GM19438 (cell line): ENCODE measurements around the gene PDE1A.
"Not testable (repeated sequence)": the region's sequence is repeated elsewhere in the genome, so short reads cannot be mapped to it uniquely, and the experiment has no call there.

Experiments used
- ATAC-seq: cut with Tn5 transposase; IDR thresholded peaks from one replicate; pipeline ENCODE4 v1.9.1; 2021; ENCODE audit warnings: low read depth; ENCODE audit not compliant: unreplicated experiment

PDE1A gene

GRCh38 chr2:182412858-182413257, 14.0 kb downstream of the PDE1A start:
- ATAC-seq, result no peak

- no peak for ATAC-seq
These were observed 16.7 kb downstream of the PDE1A start for GRCh38 chr2:182410120-182410519.

DNA sequence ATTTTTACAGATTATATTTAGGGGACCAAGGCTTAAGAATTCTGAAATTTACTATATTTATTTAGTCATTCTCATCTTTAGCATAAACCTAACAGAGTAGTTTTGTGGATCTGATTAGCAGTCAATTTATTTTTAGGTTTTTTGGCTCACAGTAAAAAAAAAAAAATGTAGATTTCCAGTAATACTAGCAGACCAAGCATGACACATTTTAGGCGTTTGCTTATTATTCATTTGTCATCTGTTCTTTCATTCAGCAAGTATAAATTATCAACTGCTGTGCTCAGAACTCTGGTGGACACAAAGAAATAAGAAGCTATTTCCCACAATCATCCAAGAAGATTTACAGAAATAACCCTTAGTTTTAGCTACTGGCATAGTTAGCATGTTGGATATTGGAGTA, 20.6 kb downstream of the PDE1A start:
- no peak for ATAC-seq

GRCh38 chr2:182404975-182405561, 21.8 kb downstream of the PDE1A start:
- no peak for ATAC-seq

DNA sequence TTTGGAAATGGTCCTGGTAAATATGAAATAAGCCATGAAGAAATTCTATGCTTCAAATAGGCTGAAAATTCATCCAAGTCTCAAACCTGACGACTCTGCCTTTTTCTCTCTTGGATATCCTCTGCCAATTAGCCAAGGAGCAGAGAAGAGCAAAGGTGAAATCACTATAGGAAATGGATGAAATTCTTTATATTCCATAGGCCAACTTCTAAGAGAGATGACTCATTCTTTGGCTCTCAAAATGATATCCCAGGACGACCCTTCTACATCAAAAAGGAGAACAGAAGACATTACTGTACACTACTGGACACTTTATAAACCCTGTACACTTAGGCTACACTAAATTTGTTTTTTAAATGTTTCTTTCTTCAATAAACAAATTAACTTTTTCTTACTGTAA, 22.7 kb downstream of the PDE1A start:
- no peak for ATAC-seq

DNA sequence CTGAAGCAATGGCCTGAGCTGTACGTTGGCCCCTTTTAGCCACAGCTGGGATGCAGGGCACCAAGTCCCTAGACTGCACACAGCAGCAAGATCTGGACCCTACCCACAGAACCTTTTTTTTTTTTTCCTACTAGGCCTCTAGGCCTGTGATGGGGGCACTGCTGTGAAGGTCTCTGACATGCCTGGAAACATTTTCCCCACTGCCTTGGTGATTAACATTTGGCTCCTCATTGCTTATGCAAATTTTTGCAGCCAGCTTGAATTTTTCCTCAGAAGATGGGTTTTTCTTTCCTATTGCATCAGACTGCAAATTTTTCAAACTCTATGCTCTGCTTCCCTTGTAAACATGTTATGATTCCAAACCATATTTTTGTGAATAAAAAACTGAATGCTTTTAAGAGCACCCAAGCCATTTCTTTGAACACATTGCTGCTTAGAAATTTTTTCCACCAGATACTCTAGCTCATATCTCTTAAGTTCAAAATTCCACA, 33.5 kb downstream of the PDE1A start:
- ATAC-seq, result no peak

GRCh38 chr2:182391443-182391842, 35.4 kb downstream of the PDE1A start:
- ATAC-seq, result no peak

DNA sequence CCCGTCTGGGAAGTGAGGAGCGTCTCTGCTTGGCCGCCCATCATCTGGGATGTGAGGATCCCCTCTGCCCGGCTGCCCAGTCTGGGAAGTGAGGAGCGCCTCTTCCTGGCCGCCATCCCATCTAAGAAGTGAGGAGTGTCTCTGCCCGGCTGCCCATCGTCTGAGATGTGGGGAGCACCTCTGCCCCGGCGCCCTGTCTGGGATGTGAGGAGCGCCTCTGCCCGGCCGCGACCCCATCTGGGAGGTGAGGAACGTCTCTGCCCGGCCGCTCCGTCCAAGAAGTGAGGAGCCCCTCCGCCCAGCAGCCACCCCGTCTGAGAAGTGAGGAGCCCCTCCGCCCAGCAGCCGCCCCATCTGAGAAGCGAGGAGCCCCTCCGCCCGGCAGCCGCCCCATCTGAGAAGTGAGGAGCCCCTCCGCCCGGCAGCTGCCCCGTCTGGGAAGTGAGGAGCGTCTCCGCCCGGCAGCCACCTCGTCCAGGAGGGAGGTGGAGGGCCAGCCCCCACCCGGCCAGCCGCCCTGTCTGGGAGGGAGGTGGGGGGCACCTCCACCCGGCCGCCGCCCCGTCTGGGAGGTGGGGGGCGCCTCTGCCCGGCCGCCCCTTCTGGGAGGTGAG, 40.5 kb downstream of the PDE1A start:
- not testable (repeated sequence) for ATAC-seq

DNA sequence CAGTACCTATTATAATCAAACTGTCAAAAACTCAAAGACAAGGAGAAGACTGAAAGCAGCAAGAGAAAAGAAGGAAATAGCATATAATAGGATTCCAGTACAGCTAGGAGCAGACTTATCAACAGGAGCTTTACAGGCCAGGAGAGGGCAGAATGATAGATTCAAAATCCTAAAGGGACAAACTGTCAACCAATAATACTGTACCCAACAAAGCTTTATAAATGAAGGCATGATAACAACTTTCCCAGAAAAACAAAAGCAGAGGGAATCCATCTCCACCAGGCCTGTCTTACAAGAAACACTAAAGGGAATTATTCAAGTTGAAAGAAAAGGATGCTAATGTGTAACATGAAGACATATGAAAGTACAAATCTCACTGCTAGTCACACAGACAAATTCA, 42.0 kb downstream of the PDE1A start:
- no peak for ATAC-seq

DNA sequence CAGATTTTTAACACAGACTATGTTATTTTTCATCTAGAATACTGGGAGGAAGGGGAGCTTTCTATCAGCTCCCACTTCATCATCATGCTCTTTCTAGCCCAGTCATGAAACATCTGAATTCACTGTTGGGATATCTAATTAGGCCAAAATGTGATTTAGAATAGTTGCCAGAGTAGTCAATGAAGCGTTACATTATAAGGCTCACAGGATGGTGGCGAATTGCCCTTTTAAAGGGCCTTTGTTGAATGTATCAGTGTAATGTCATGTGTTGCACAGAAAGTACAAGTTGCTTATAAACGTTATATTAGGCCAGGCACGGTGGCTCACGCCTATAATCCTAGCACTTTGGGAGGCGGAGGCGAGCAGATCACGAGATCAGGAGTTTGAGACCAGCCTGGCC, 45.6 kb downstream of the PDE1A start:
- ATAC-seq, result no peak

DNA sequence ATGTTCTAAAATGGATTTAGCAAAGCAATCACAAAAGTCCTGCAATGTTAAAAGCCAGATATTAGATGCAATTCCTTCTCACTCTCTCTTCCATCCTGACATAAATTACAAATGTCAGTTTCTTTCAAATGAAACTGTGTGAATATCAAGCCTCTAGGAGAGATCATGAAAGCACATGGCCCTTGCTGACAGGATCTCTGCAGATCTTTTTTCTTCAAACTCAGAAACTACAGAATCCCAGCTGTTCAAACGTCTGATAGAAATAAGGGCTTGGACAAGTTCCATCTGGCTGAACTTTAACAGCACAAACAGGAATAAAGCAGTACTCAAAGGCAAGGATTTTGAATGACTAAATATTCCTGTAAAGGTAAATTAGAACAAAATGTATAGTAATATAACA, 47.6 kb downstream of the PDE1A start:
- no peak for ATAC-seq

GRCh38 chr2:182378759-182379158, 48.1 kb downstream of the PDE1A start:
- no peak for ATAC-seq

GRCh38 chr2:182377467-182377866, 49.4 kb downstream of the PDE1A start:
- no peak for ATAC-seq

- no peak for ATAC-seq
These were observed 51.0 kb downstream of the PDE1A start for GRCh38 chr2:182375862-182376261.

- ATAC-seq, result no peak
These were observed 54.2 kb downstream of the PDE1A start for GRCh38 chr2:182372661-182373060.

DNA sequence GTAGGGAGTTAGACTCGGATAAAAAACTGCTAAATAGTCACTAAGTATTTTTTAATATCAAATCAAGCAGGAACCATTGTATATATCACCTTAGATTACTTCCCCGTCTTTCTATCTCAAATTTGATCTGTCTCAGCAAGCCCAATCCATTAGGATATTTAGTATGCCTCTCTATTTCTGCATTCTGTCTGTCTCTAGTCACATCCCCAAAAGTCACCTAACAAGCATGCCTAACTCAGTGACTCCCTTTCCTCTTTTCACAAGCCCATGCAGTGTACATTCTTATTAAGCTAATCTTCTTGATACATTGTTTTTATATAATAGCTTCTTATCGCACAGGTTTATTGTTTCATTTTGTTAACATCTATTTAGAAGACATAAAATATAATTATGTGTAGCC, 57.8 kb downstream of the PDE1A start:
- ATAC-seq, result no peak

DNA sequence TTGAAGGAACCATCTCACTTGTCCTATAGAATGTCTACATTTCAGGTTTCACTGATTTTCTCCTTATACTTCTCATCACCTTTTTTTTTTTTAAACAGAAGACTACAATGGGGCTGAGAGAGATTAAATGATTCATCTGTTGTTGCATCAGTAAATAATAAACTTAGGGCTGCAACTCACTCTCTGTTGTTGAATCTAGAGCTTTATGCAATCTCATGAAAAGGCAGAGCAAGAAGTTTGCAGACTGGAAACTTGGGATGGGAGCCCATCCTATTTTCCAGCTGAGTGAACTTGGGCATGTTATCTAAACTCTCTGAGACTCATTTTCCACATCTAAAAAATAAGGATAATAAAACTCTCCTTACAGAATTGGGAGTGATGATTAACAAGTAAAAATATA, 58.4 kb downstream of the PDE1A start:
- ATAC-seq, result no peak

- ATAC-seq, result no peak
These were observed 59.4 kb downstream of the PDE1A start for GRCh38 chr2:182367401-182367800.

DNA sequence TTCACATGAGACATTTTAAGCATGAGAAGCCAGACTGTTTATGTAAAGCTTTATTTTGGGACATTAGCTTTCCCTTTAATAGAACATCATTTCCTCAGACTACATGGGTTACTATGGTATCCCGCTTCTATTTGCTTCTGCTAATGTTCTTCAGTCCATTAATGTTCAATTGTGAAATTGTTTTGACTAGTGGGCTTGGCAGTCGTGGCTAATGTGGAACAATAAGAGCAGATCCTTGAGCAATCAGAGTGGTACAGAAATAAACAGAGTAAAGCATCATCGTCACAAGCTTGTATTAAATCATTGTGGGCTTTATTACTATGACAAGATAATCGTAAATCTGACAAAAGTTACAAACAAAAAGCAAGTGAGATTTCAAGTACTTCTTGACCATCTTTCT, 60.2 kb downstream of the PDE1A start:
- no peak for ATAC-seq

- no peak for ATAC-seq
These were observed 61.0 kb downstream of the PDE1A start for GRCh38 chr2:182365855-182366254.

DNA sequence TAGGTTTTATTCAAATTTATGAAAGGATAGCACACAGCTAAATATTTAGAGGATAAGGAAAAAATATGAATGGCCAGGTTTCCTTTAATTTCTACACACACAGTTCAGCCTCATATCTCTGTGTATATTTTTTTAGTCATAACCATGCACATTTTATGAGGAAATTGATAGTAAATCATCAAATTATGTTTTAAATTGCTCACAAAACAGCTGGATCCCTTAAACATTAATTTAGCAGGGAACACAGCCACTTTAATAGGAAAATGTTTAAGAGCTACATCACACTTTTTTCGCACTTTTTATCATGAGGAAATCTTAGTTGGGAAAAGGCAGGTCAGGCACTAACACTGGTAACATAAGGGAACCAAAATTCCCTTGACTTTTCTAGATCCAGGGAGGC, 65.4 kb downstream of the PDE1A start:
- no peak for ATAC-seq

DNA sequence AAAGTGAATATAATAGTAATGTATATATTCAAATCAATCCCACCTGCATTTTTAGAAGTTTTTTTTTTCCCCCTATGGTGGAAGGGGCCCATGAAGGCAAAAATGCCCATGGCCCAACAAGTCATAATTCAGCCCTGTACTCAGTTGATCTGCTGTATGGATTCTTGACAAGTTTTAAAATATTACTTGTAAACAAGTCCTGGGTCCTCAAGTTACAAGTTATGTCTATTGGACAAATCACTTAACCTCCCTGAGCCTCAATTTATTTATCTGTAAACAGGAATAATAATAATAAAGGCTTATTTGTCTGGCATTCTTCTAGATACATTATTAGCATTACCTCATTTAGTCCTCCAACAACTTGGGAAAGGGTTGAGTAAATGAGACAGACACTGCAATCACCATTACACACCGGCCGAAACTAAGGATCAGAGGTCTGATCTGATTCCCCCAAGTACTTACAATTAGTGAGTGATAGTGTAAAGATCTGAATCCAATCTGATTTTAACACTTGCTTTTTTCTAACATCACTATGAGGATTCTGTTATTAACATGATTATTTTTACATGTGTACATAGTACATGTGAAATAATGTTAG, 66.1 kb downstream of the PDE1A start:
- no peak for ATAC-seq
